HG03378 (cell line): ENCODE results near the gene ZGRF1.
A peak's percentile ranks its signal among the peaks of the same experiment; 100 is the strongest.
"Not testable (repeated sequence)": the region's sequence is repeated elsewhere in the genome, so short reads cannot be mapped to it uniquely, and the experiment has no call there.

Experiments
- ATAC-seq: cut with Tn5 transposase; IDR thresholded peaks from one replicate; pipeline ENCODE4 v1.9.1; 2021; ENCODE audit warnings: mild to moderate bottlenecking, moderate library complexity; ENCODE audit not compliant: unreplicated experiment

ZGRF1 gene

GRCh38 chr4:112557676-112558411 is 78.9 kb downstream of the ZGRF1 start:
- no peak for ATAC-seq

GRCh38 chr4:112554271-112554670 is 82.4 kb downstream of the ZGRF1 start:
- ATAC-seq, result not testable (repeated sequence)

DNA sequence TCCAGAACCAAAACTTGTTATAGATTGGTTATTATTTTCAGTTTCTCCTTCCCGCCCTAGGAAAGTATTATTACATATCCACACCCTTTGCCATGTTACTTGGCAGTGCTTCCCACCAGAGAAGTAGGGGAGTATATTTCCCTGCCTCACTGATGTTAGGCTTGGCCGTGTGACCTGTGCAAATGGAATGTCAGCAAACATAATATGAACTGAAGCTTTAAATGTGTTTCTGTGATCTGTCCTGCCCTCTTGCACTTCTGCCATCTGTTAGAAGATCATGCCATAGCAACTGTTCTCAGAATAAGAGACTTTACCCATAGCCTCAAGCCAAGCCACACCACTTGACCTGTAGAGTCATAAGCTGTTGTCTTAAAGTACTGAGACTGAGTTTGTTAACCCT is 84.0 kb downstream of the ZGRF1 start:
- no peak for ATAC-seq

- no peak for ATAC-seq
Observed at GRCh38 chr4:112550728-112551127, 86.0 kb downstream of the ZGRF1 start.

- no peak for ATAC-seq
Observed at GRCh38 chr4:112546476-112546875, 90.2 kb downstream of the ZGRF1 start.

GRCh38 chr4:112545346-112545745 is 91.4 kb downstream of the ZGRF1 start:
- ATAC-seq, result no peak

GRCh38 chr4:112540695-112541094 is 96.0 kb downstream of the ZGRF1 start:
- no peak for ATAC-seq

- ATAC-seq, result no peak
Observed at GRCh38 chr4:112536123-112536522, 100.6 kb downstream of the ZGRF1 start.

DNA sequence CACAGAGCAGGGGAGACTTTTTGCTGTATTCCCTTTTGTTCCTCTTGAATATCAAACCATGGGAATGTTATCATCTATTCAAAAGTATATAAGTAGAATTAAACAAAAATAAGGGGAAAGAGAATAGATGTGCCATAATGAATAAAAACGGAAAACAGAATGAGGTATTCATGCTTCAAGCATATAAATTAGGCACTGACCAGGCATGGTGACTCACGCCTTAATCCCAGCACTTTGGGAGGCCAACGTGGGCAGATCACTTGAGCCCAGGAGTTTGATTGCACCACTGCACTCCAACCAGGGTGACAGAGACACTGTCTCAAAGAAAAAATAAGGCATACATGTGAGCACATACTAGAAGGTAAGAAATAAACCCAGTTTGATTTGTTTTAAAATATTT is 104.4 kb downstream of the ZGRF1 start:
- ATAC-seq, result no peak

DNA sequence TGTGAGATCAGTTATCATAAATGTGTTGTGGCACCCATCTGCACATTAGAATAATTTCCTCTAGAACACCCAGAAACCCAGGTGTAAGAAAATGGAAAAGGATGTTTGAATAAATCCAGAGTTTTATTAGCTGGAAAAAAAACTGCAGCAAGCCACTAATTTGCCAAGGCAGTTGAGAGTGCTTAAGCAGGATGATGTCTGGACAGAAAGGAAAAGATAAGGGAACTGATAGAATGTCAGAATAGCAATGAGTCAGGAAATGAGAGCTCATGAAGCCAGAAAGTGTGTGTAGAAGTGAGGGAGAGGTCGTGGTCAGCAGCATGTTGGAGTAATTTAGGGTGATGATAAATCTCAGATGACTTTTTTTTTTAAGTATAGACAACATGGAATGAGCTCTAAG is 105.6 kb downstream of the ZGRF1 start:
- ATAC-seq, result no peak

DNA sequence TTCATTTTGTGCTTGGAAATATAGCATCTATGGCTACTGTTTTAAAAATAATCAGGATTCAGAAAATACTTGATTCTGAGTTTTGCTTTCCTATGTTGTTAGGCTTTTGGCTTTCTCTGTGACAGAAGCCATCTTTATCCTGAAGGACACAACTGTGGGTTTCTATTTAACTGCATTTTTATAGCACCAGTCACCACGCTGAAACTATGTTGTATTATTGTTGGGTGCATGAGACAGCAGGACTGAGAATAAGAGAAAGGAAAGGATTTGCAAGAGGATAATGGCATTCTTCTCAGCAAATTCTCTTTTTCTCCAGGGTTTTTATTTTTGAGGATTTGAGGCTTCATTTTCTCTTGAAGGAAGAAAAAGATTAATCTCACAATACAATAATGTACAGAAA is 110.6 kb downstream of the ZGRF1 start:
- ATAC-seq, result no peak

GRCh38 chr4:112523764-112524505 is 112.8 kb downstream of the ZGRF1 start:
- ATAC-seq, result peak; percentile 71

DNA sequence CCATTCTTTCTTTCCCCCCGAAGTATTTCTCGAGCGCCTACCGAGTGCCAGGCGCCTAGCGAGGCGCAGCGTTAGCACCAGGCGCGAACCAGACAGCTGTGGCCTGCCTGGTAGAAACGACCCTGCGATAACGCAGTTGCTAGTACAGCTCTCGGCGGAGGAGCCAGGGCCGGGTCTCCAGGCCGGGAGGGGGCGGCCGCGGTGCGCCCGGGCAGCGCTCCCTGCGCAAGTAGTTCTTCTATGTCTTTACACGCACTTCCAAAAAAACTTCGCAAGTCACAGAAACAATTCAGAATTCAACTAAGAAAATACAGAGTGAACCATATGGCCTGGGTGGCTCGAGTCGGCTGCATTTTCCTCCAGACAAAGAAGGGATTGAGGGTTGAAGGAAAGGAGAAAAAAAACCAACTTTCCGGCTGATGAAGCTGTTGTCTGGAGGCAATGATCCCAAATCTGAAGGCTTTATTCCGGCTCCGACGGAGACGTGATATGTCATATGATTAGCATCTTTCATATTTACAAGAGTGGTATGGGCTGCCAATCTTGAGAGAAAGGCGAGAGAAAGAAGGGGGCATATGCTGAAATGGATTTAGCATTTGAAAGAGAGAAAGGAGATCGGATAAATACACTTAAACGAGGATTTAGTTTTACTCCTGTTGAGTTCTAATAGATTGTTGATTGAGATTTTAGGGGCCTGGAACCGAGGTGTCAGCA is 113.5 kb downstream of the ZGRF1 start:
- peak; percentile 30 for ATAC-seq

- not testable (repeated sequence) for ATAC-seq
Observed at GRCh38 chr4:112522431-112522830, 114.3 kb downstream of the ZGRF1 start.

DNA sequence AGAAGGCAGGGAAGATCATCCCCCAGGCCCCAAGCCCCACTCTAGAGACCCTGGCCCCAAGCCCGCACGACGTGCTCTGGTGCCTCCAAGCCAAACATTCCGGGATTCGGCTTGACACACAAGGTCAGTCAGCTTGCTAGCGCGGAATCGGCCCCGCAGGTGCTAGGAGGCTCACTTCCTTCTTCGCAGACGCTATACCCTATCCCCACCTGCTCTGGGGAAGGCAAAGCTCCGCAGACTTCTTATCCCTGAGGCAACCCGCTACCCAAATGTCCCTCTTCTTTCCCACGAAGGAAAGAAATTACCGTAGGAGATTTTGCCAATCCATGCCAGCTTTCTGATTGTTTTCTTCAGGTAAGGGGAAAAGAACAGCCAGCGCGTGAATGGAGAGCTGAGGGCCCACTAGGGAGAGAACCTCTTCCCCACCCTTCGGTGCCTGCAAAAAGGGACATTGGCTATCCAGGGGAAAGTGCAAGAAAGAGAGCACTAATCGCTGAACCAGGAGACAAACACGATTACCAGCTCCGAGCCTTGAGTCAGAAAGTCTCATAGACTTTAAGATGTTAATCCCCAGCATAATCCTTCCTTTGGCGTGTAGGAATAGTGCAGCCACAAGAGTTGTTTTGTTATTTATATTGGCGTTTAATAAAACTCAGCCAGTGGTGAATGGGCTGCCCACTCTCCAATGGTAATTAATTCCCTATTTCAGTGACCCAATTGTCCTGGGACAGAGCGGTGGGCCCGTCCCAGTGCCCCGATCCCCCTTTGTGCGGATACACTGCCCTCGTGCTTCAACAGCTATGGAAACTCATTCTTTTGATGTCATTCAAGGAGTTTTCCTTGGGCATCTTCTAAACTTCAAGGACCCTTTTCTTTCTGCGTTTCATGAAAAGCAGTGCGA is 115.3 kb downstream of the ZGRF1 start:
- ATAC-seq, result no peak

- ATAC-seq, result no peak
Observed at GRCh38 chr4:112520598-112521122, 116.0 kb downstream of the ZGRF1 start.

DNA sequence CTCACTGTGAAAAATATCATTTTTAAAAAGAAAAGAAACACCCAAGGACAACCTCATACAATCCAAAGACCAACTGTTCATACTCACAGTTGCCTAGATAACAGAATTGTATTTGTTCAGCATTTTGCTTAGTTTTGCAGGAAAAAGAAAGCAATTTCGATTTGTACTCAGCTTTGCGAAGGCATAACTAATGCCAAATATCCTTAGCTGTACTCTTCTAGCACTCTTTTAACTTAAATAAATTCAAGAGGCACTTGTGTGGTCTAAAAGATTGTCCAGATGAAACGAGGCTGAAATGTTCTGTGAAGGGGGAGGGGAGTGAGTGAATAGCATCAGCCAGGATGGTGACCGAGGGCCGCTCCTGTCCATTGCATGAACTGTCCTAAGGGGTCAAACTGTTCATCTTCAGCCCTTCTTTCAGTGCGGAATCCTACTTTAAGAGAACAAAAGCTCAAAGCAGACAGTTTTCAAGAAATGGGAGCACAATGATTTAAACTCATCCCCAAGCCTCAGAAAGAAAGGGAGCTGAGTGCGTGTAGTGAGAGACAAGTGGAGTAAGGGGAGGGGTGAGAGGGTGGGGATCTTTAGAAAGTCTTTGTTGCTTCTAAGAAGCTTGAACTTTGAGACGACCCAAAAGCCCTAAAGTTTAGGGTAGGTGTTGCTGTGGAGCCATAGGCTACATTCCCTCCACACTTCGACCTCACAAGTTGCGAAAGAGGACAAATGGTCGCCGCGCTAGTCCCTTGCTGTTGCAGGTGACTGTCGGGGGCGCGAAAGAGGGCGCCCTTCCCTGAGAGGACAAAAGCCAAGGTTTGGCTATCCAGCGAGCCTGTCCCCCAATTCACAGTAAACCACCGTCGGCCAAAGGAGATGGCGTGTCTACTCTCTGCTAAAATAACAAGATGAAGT is 116.8 kb downstream of the ZGRF1 start:
- no peak for ATAC-seq

- ATAC-seq, result no peak
Observed at GRCh38 chr4:112518675-112519074, 118.0 kb downstream of the ZGRF1 start.

DNA sequence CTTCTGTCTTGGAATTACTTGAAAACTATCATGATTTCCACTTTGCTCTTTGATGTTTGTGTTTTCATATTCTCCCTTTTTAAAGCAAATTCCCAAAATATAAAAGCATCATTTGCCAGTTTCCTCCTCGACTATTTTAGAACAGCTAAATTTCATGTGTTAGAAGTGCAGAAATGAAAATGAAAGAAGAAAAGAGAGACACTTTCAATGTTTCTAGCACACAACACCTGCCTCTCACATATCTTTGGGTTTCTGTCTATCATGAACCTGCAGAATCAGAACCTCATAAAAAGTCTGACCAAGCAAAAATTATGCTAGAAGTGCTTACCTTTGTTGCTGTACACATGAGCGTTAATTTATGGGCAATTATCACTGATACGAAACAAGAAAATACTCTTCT is 118.8 kb downstream of the ZGRF1 start:
- no peak for ATAC-seq
